HG02798 (cell line): Measurements from ENCODE around the gene NPHP4.
"Not testable (repeated sequence)": the region's sequence is repeated elsewhere in the genome, so short reads cannot be mapped to it uniquely, and the experiment has no call there.

Experiments used
- ATAC-seq: cut with Tn5 transposase; IDR thresholded peaks from one replicate; pipeline ENCODE4 v1.9.1; 2021; ENCODE audit warnings: mild to moderate bottlenecking; ENCODE audit not compliant: unreplicated experiment, poor library complexity

The NPHP4 gene

GRCh38 chr1:5904551-5904950 is 87.7 kb downstream of the NPHP4 start:
- ATAC-seq, result no peak

- ATAC-seq, result no peak
These were observed 88.5 kb downstream of the NPHP4 start for GRCh38 chr1:5903680-5904079.

GRCh38 chr1:5903031-5903430 is 89.2 kb downstream of the NPHP4 start:
- no peak for ATAC-seq

GRCh38 chr1:5901841-5902240 is 90.4 kb downstream of the NPHP4 start:
- ATAC-seq, result no peak

DNA sequence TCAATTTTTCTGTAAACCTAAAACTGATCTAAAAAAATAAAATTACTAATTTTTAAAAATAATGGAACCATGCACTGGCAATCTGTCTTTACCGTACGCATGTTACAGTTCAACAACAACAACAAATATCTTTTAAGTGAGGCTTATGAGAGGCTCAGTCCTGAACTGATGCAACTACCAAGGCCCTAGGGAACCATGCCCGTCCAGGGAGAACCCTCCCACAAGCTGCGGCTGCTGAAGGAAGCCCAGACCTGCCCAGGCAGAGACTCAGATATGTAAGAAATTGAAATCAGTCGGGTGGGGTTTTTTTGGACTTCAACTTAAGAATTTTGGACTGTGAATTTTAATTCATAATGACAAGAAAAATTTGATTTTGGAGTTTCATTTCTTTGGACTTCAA is 91.1 kb downstream of the NPHP4 start:
- ATAC-seq, result no peak

DNA sequence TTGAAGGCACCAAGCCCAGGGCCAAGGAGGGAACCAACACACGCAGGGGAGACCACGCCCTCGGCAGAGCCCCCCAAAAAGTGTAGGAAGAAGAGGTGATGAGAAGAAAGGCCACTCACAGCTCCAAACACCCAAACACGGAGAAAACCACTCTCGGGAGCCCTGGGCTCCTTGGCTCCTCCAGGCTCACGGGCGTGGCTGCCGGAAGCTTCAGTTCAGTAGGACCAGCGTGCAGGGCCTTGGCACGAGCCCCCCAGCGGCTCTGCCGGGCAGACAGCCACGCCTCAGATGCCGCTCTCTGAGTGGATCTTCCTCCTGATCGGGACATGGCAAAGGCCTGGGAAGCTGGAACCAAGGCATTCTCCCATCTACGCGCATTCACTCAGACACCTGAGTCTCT is 94.0 kb downstream of the NPHP4 start:
- ATAC-seq, result no peak

- ATAC-seq, result no peak
These were observed 95.2 kb downstream of the NPHP4 start for GRCh38 chr1:5896706-5897660.

DNA sequence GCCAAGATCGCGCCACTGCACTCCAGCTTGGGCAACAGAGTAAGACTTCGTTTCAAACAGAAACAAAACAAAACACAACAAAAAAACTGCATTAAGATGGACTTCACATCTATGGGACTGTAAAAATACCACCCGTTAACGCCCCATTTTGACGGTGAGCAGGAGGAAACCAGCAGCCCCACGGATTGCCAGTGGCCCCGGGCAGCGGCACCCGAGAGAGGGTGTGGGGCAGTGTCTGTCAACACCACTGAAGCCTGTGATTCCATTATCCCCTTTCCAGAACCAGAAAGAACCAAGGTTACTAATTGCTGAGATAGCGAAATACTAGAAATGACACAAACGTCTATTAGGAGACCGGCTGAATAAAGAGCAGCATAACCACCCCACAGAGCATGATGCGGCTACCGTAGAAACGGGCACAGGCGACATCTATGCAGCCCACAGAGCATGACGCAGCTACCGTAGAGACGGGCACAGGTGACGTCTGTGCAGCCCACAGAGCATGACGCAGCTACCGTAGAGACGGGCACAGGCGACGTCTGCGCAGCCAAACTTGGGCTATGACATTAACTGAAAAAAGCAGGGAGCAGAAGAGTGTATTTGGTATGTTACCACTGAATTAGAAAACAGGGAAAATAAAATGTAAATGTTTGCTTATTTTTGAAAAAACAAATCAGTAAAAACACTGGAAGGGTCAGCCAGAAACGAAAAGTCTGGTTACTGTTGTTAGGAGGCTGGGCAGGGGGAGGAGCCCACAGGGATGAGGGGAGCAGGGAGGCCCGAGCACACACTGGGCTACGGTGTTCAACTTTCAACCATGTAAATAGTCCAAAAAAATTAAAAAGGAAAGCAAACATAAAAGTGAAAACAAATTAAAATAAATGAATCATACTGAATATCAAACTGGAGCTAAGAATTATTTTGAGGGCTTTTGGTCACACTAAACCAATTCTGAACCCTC is 96.5 kb downstream of the NPHP4 start:
- no peak for ATAC-seq

GRCh38 chr1:5893699-5894278 is 98.4 kb downstream of the NPHP4 start:
- not testable (repeated sequence) for ATAC-seq

DNA sequence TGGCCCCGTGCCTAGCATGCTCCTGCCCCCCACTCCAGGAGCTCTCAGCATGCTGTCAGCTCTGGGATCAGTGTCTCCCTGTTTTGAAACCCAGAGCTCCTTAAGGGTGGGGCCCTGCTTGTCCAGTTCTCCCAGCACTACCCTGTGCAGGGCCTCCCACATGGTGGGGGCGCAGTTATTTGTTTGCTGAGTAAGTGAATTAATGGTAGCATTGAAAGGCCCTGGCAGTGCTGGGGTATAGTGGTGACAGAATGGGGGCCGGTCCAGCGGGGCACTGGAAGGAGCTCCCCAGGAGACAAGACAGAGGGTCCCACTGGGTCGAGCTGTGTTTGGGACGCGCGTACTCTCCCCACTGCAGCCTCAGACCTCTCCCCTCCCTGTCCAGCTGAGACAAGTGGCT is 99.9 kb downstream of the NPHP4 start:
- ATAC-seq, result no peak

GRCh38 chr1:5891736-5892135 is 100.5 kb downstream of the NPHP4 start:
- ATAC-seq, result no peak

DNA sequence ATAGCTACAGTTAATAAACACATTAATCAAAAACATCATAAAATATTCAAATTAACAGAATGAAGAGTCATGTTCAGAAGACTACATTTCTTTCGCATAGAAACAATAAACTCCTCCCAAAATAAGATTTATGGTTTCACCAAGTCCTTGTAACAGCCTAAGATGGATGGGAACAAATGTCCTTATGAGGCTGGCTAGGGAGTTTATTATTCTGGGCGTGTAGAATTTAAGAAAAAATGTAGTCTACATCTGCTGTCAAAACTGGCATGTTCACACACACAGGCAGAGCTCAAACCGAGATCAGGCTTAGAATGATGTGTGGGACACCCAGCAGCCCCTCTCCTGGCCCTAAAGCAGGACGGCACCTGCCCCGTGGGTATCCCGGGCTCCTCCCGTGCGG is 101.1 kb downstream of the NPHP4 start:
- no peak for ATAC-seq

DNA sequence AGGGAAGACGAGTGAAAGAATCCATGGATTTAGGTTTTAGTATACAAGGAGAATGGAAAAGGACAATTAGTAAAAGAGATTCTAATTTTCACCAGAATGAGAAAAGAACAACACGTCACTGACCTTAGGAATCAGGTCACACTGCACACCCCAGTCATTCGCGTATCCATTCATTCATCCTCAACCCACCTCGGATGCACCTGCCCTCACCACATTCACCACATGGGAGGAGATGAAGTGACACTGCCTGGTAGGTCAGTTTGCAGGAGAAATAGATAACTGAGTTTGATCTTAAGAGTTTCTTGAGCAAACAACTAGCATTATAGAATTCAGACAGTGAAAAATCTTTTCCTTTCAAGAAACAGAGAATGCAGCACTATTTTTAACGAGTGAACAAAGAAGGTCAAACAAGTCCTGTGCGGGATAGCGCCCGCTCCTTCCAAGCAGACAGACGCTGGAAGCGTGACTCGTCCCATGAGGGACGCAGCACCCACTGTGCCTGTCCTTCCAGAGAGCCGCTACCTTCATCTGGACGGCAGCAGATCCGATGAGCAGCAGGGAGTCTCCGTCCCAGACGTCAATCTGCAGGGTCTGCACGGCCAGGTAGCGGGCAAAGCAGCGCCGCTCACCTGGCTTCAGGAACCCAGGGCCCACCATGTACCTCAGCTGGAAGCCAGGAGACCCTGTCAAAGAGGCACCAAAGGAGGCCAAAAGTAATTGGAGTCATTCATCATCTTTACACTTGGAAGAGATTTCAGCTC is 101.7 kb downstream of the NPHP4 start:
- ATAC-seq, result no peak

- ATAC-seq, result no peak
These were observed 102.3 kb downstream of the NPHP4 start for GRCh38 chr1:5889901-5890300.

DNA sequence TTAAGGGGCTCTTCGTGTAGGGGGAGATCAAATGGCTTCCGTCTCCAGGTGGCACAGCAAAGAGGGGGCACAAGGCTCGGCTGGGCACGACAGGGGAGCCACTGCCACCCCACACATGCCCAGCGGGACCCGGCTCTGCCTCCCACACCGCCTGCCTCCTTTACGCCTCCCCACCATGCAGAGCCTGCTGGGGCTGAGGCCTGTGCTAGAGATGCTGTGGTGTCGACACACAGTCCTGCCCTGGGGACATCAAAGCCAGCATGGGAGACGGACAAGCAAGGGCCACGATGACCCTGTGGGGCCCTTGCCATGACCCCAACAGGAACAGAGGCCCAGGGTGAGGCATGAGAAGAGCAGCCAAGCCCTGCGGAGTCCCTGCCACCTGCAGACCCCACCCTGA is 102.8 kb downstream of the NPHP4 start:
- no peak for ATAC-seq

GRCh38 chr1:5888606-5889211 is 103.5 kb downstream of the NPHP4 start:
- no peak for ATAC-seq

GRCh38 chr1:5887971-5888361 is 104.3 kb downstream of the NPHP4 start:
- no peak for ATAC-seq

DNA sequence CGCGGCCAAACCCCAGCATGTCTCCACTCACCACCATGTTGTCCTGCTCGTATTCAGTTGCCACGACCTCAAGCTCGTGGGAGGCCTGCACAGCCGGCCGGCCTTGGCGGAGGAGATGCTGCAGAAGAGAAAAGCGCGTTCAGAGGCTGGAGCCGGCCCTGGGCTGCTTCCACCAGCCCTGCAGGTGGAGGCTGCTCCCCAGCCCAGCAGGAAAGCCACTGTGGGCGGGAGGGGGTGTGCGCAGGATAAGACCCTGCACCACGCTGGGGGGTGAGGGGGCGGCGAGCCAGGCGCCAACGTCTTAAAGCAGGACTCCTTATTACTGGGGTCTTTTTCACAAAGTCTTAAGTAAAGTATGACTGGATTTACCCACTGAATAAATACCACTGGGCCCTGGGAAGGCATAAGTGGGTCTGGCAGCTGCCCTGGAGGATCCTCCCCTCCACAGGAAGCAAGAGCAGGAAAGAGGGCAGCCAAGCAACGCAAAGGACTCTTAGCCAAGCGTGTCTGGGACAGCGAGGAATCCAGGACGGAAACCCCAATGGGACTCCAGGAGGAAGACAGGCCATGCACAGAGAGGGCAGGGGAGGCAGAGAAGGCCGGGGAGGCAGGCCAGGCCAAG is 104.8 kb downstream of the NPHP4 start:
- ATAC-seq, result no peak
